H9 (cell line): ENCODE measurements around the gene CNNM2. TPM values are rescaled to one million over a fixed set of nuclear protein-coding genes. Genes with fewer than 3 reads are reported as not detected.

Experiments used
- DNase-seq: peaks from one replicate; pipeline ENCODE4 v3.0.0-alpha.2; 2017
- H2AFZ ChIP-seq: one replicate; pipeline ENCODE4 v1.6.1; 2013; ENCODE audit warnings: mild to moderate bottlenecking, low read length, control low read depth, moderate library complexity
- H2AK5ac ChIP-seq: 2 replicates; pipeline ENCODE4 v1.6.1; 2013; ENCODE audit warnings: low read length, control low read depth, mixed read lengths; ENCODE audit not compliant: insufficient read length
- H2BK120ac ChIP-seq: one replicate; pipeline ENCODE4 v1.6.1; 2013; ENCODE audit warnings: low read depth, mild to moderate bottlenecking, low read length, control low read depth, inconsistent platforms; ENCODE audit not compliant: poor library complexity, severe bottlenecking
- H2BK12ac ChIP-seq: 2 replicates; pipeline ENCODE4 v1.6.1; 2013; ENCODE audit warnings: low read length, control low read depth, mixed read lengths, low read depth; ENCODE audit not compliant: insufficient read length
- H2BK15ac ChIP-seq: 2 replicates; pipeline ENCODE4 v1.6.1; 2013; ENCODE audit warnings: low read depth, low read length, control low read depth
- H2BK20ac ChIP-seq: one replicate; pipeline ENCODE4 v1.6.1; 2013; ENCODE audit warnings: low read depth, mild to moderate bottlenecking, low read length, control low read depth, inconsistent platforms; ENCODE audit not compliant: poor library complexity, severe bottlenecking
- H2BK5ac ChIP-seq: 2 replicates; pipeline ENCODE4 v1.6.1; 2013; ENCODE audit warnings: low read length, control low read depth, mixed read lengths; ENCODE audit not compliant: insufficient read length
- H3K14ac ChIP-seq: 2 replicates; pipeline ENCODE4 v1.6.1; 2013; ENCODE audit warnings: low read length, control low read depth; ENCODE audit not compliant: insufficient read depth
- H3K18ac ChIP-seq: 2 replicates; pipeline ENCODE4 v1.6.1; 2013; ENCODE audit warnings: low read depth, mild to moderate bottlenecking, mixed read lengths, low read length, control low read depth; ENCODE audit not compliant: insufficient read length
- H3K23ac ChIP-seq: 2 replicates; pipeline ENCODE4 v1.6.1; 2013; ENCODE audit warnings: low read length, control low read depth, mixed read lengths, low read depth; ENCODE audit not compliant: insufficient read length
- H3K23me2 ChIP-seq: 2 replicates; pipeline ENCODE4 v1.6.1; 2013; ENCODE audit warnings: low read depth, mild to moderate bottlenecking, mixed read lengths, low read length, control low read depth; ENCODE audit not compliant: insufficient read length, poor library complexity, severe bottlenecking
- H3K27ac ChIP-seq: 2 replicates; pipeline ENCODE4 v1.5.1; 2013; ENCODE audit warnings: low read length, control low read depth, mixed read lengths, low read depth; ENCODE audit not compliant: insufficient read length
- H3K27me3 ChIP-seq: 2 replicates; pipeline ENCODE4 v1.6.1; 2013; ENCODE audit warnings: low read length, control low read depth, inconsistent platforms; ENCODE audit not compliant: insufficient read depth
- H3K4ac ChIP-seq: 2 replicates; pipeline ENCODE4 v1.6.1; 2013; ENCODE audit warnings: low read depth, mild to moderate bottlenecking, control low read depth, inconsistent platforms, low read length, moderate library complexity
- H3K4me1 ChIP-seq: 2 replicates; pipeline ENCODE4 v1.6.1; 2013; ENCODE audit warnings: low read length, control low read depth, inconsistent platforms; ENCODE audit not compliant: insufficient read depth
- H3K4me2 ChIP-seq: 2 replicates; pipeline ENCODE4 v1.6.1; 2013; ENCODE audit warnings: low read length, control low read depth, mixed read lengths; ENCODE audit not compliant: insufficient read length, insufficient read depth
- H3K56ac ChIP-seq: 2 replicates; pipeline ENCODE4 v1.6.1; 2013; ENCODE audit warnings: low read depth, mild to moderate bottlenecking, mixed read lengths, low read length, control low read depth; ENCODE audit not compliant: insufficient read length
- H3K79me1 ChIP-seq: 2 replicates; pipeline ENCODE4 v1.6.1; 2013; ENCODE audit warnings: low read depth, mild to moderate bottlenecking, moderate library complexity, low read length, control low read depth, inconsistent platforms; ENCODE audit not compliant: insufficient read depth, poor library complexity, severe bottlenecking
- H3K79me2 ChIP-seq: 2 replicates; pipeline ENCODE4 v1.6.1; 2013; ENCODE audit warnings: low read length, control low read depth, inconsistent platforms; ENCODE audit not compliant: insufficient read depth
- H3K9ac ChIP-seq: 2 replicates; pipeline ENCODE4 v1.6.1; 2013; ENCODE audit warnings: low read length, control low read depth, mixed read lengths; ENCODE audit not compliant: insufficient read length; ENCODE audit errors: extremely low read depth
- H3K9me3 ChIP-seq: one replicate; pipeline ENCODE4 v1.6.1; 2013; ENCODE audit warnings: low read depth, low read length, inconsistent platforms; ENCODE audit not compliant: control insufficient read depth
- H3T11ph ChIP-seq: one replicate; pipeline ENCODE4 v1.6.1; 2013; ENCODE audit warnings: mild to moderate bottlenecking, low read length, control low read depth, inconsistent platforms
- H4K20me1 ChIP-seq: one replicate; pipeline ENCODE4 v1.6.1; 2013; ENCODE audit not compliant: control insufficient read depth, insufficient read length, insufficient read depth
- H4K5ac ChIP-seq: 2 replicates; pipeline ENCODE4 v1.6.1; 2013; ENCODE audit warnings: low read depth, mild to moderate bottlenecking, mixed read lengths, low read length, control low read depth; ENCODE audit not compliant: insufficient read length
- H4K8ac ChIP-seq: replicated peaks from 2 replicates; pipeline ENCODE4 v1.6.1; 2013; ENCODE audit warnings: low read length, control low read depth, mixed read lengths, low read depth; ENCODE audit not compliant: insufficient read length
- H4K91ac ChIP-seq: 2 replicates; pipeline ENCODE4 v1.6.1; 2013; ENCODE audit warnings: low read depth, mild to moderate bottlenecking, moderate library complexity, mixed read lengths, low read length, control low read depth; ENCODE audit not compliant: insufficient read length
- H3K27ac Mint-ChIP-seq, 3 experiments: 2 replicates in 2 of 3; 3 replicates in 1 of 3; pipeline ENCODE4 v1.8.0; 2020 to 2021; ENCODE audit warnings: mixed read lengths in 3 of 3, mild to moderate bottlenecking in 1 of 3, moderate library complexity in 1 of 3
- H3K27me3 Mint-ChIP-seq: 2 replicates; pipeline ENCODE4 v1.8.0; 2021; ENCODE audit warnings: low read depth, mild to moderate bottlenecking, moderate library complexity, mixed read lengths
- H3K36me3 Mint-ChIP-seq, 3 experiments: 2 replicates in 2 of 3; 3 replicates in 1 of 3; pipeline ENCODE4 v1.8.0; 2020 to 2021; ENCODE audit warnings: low read depth in 3 of 3, mixed read lengths in 3 of 3; ENCODE audit not compliant: insufficient read depth in 1 of 3
- H3K4me1 Mint-ChIP-seq, 2 experiments: 2 replicates each; pipeline ENCODE4 v1.8.0; 2020; ENCODE audit warnings: mixed read lengths in 2 of 2
- H3K4me3 Mint-ChIP-seq, 2 experiments: 2 replicates in 1 of 2; 3 replicates in 1 of 2; pipeline ENCODE4 v1.8.0; 2020 to 2021; ENCODE audit warnings: mild to moderate bottlenecking in 2 of 2, mixed read lengths in 2 of 2, moderate library complexity in 1 of 2
- H3K9me3 Mint-ChIP-seq, 2 experiments: 2 replicates in 1 of 2; 3 replicates in 1 of 2; pipeline ENCODE4 v1.8.0; 2020; ENCODE audit warnings: mild to moderate bottlenecking in 2 of 2, mixed read lengths in 2 of 2, moderate library complexity in 1 of 2
- CTCF ChIP-seq: fragments of 200-600 bp; sonication (generic); conservative IDR thresholded peaks from 3 replicates; pipeline ENCODE4 v1.8.0; 2021; ENCODE audit warnings: antibody characterized with exemption, mild to moderate bottlenecking
- WGBS: extraction: QIAGEN DNeasy Blood & Tissue Kit; methylation state at CpG from one replicate; pipeline ENCODE4 v1.1.7; 2013; ENCODE audit warnings: missing lambda C conversion rate, low lambda C conversion rate, mixed read lengths; ENCODE audit not compliant: insufficient read length; ENCODE audit errors: extremely low coverage; 5-methylcytosine and 5-hydroxymethylcytosine counted together
- total RNA-seq: library from RNA; stranded (reverse); gene quantifications from 2 replicates; pipeline ENCODE4 v1.2.1, GENCODE V29; 2021

The CNNM2 gene
- total RNA-seq, 1 experiment from 2014 or later, result 17.5 TPM

DNA sequence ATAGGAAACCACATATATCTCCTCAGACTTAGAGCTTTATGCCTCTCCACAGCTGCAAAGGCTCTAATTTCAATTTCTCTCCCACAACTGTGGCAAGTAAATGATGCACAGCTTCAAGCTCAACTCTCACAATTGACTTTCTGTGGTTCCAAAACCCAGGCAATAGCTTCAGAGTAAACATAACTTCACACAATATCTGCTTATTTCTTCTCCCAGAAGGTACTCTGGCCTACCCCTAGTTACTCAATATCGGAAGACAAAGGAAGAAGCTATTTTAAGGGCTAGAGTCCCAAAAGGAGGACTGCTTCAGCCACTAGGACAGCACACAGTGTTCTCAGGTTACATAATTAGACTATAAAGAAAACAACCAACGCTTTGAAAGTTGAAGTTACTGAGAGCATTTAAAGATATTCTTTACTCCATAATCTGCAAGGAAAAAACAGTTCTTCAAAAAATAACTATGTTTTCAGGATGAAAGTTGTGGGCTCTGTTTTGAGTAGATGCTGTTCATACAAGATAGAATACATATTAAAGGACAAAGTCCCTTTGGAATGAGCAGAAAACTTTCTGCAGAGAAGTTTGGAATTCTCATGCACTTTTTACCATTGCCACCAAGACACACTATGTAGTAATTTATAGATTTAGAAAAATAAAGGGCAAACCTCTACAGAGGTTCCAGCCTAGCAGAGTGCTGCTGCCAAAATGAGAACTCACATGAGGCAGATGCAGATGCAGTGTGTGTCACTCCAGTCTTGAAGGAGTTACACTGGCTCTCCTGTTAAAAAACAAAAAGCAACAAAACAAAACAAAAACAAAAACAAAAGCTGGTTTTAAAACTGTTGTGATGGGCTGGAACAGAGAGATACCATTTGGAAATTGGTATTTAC, 193.2 kb downstream of the CNNM2 start:
- Mint-ChIP-seq H3K4me3 (no peak overlapping the region), H3K36me3 (peaks cover 0 to 4% (median 0%) of the 10 kb centered on the region in 3 experiments; a peak in 1 of 7 replicates)

More for the DNA sequence above, 193.2 kb downstream of the CNNM2 start:
- H3K79me2 ChIP-seq, result no peaks in the 10 kb centered on the region
- H3K9ac ChIP-seq, result no peak overlapping the region
- no peaks in the 10 kb centered on the region for H3K4me1 ChIP-seq
- H4K20me1 ChIP-seq, result no peaks in the 10 kb centered on the region
- Mint-ChIP-seq H3K27ac (peak overlapping the region; percentile 15 to 55 (median 29); a peak in 3 of 7 replicates), H3K27me3 (no peaks in the 10 kb centered on the region), H3K9me3 (peaks cover 0 to 3% of the 10 kb centered on the region in 2 experiments; a peak in 2 of 5 replicates), H3K4me1 (peaks cover 21 to 30% of the 10 kb centered on the region in 2 experiments)
- DNase-seq, result no peak
- H3T11ph ChIP-seq, result no peak overlapping the region
- no peak overlapping the region for H3K27ac ChIP-seq
- no peak overlapping the region for H3K14ac ChIP-seq
- no peak overlapping the region for H3K23ac ChIP-seq
- H3K27me3 ChIP-seq, result no peaks in the 10 kb centered on the region
- no peak overlapping the region for H3K56ac ChIP-seq
- WGBS, result no CpG with 5 or more reads among the region's 2 CpGs
- no peak overlapping the region for H2BK120ac ChIP-seq
- H3K79me1 ChIP-seq, result no peaks in the 10 kb centered on the region
- H2BK15ac ChIP-seq, result no peak overlapping the region
- no peak overlapping the region for H4K5ac ChIP-seq
- no peak overlapping the region for H2BK5ac ChIP-seq
- no peak overlapping the region for H3K18ac ChIP-seq
- no peak overlapping the region for H2BK20ac ChIP-seq
- no peaks in the 10 kb centered on the region for H3K23me2 ChIP-seq
- no peak overlapping the region for H3K4me2 ChIP-seq
- no peaks in the 10 kb centered on the region for H3K9me3 ChIP-seq
- H2AK5ac ChIP-seq, result no peak overlapping the region
- H4K8ac ChIP-seq, result no peak overlapping the region
- H4K91ac ChIP-seq, result no peak overlapping the region
- H3K4ac ChIP-seq, result no peak overlapping the region
- H2AFZ ChIP-seq, result no peak overlapping the region
- TF ChIP-seq CTCF, result no peak
- H2BK12ac ChIP-seq, result no peak overlapping the region
